ENCODE data around the gene NXPH1.

The NXPH1 gene

DNA sequence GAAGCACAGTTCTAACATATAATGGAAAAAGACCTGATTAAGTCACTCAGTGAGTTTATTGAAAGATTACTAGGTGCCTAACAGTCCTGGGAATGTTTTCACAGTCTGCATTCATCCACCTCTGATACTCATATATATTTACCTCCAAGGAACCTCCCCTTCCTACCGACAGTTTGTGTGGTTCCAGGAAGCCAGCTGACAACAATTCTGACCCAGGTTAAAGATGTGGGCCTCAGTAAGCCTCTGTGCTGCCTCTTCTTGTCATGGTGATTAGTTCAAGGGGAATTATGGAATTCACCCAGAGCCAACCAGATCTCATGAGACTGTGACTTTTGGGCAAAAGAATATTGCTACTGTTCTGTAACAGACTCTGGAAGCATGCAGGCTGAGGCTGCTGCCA, 186.8 kb downstream of the NXPH1 start:
- TF ChIP-seq EGR1 (IDR thresholded peaks at IDR 0.05) (no peak), TEAD4 (IDR thresholded peaks at IDR 0.05) (no peak), TAF1 (IDR thresholded peaks at IDR 0.05; ENCODE audit: low read depth) (no peak), NFIC (IDR thresholded peaks at IDR 0.05) (no peak), CREB1 (IDR thresholded peaks at IDR 0.05; ENCODE audit: low read depth) (no peak), ZBTB7A (IDR thresholded peaks at IDR 0.05; ENCODE audit: low read depth) (no peak), YY1 (IDR thresholded peaks at IDR 0.05; ENCODE audit: low read depth) (no peak), RAD21 (IDR thresholded peaks at IDR 0.05; ENCODE audit: low read depth) (no peak), TCF12 (IDR thresholded peaks at IDR 0.05; ENCODE audit: low read depth) (no peak), FOXM1 (IDR thresholded peaks at IDR 0.05; ENCODE audit: borderline replicate concordance, low read depth) (no peak), CEBPB (IDR thresholded peaks at IDR 0.05) (no peak)
- TF ChIP-seq, protein P1, sequence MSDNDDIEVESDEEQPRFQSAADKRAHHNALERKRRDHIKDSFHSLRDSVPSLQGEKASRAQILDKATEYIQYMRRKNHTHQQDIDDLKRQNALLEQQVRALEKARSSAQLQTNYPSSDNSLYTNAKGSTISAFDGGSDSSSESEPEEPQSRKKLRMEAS (IDR thresholded peaks at IDR 0.05), result no peak
- TF ChIP-seq, protein P2, sequence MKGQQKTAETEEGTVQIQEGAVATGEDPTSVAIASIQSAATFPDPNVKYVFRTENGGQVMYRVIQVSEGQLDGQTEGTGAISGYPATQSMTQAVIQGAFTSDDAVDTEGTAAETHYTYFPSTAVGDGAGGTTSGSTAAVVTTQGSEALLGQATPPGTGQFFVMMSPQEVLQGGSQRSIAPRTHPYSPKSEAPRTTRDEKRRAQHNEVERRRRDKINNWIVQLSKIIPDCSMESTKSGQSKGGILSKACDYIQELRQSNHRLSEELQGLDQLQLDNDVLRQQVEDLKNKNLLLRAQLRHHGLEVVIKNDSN (IDR thresholded peaks at IDR 0.05), result no peak
- TF ChIP-seq, protein P3, sequence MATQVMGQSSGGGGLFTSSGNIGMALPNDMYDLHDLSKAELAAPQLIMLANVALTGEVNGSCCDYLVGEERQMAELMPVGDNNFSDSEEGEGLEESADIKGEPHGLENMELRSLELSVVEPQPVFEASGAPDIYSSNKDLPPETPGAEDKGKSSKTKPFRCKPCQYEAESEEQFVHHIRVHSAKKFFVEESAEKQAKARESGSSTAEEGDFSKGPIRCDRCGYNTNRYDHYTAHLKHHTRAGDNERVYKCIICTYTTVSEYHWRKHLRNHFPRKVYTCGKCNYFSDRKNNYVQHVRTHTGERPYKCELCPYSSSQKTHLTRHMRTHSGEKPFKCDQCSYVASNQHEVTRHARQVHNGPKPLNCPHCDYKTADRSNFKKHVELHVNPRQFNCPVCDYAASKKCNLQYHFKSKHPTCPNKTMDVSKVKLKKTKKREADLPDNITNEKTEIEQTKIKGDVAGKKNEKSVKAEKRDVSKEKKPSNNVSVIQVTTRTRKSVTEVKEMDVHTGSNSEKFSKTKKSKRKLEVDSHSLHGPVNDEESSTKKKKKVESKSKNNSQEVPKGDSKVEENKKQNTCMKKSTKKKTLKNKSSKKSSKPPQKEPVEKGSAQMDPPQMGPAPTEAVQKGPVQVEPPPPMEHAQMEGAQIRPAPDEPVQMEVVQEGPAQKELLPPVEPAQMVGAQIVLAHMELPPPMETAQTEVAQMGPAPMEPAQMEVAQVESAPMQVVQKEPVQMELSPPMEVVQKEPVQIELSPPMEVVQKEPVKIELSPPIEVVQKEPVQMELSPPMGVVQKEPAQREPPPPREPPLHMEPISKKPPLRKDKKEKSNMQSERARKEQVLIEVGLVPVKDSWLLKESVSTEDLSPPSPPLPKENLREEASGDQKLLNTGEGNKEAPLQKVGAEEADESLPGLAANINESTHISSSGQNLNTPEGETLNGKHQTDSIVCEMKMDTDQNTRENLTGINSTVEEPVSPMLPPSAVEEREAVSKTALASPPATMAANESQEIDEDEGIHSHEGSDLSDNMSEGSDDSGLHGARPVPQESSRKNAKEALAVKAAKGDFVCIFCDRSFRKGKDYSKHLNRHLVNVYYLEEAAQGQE (IDR thresholded peaks at IDR 0.05; ENCODE audit: low read depth), result no peak

DNA sequence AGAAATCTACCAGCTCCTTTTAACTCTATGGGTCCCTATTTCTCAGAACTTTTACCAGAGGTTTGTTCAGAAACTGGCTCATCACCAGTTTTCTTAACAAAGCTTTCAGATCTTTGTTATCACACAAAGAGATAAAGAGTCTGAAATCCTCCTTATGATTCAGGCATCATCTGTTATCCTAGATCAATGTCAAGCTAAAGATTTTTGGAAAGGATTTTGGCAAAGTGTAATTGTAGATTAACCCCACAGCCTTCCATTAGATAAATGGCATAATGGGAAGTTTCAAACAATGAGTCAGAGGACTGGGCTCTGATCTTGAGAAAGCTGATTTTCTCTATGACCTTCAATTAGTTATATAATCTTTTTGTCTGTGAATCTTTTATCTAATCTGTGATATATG, 192.2 kb downstream of the NXPH1 start:
- TF ChIP-seq EP300 (IDR thresholded peaks at IDR 0.05; ENCODE audit: borderline replicate concordance), result no peak
- no peak for TF ChIP-seq RAD21 (IDR thresholded peaks at IDR 0.05; ENCODE audit: low read depth)
- TF ChIP-seq, protein P2 (IDR thresholded peaks at IDR 0.05), result no peak
- TF ChIP-seq TCF12 (IDR thresholded peaks at IDR 0.05; ENCODE audit: low read depth), result no peak
- no peak for TF ChIP-seq CEBPB (IDR thresholded peaks at IDR 0.05)
- no peak for TF ChIP-seq FOXM1 (IDR thresholded peaks at IDR 0.05; ENCODE audit: borderline replicate concordance, low read depth)
- TF ChIP-seq, protein P1 (IDR thresholded peaks at IDR 0.05), result no peak
- TF ChIP-seq ZBTB7A (IDR thresholded peaks at IDR 0.05; ENCODE audit: low read depth), result no peak
- TF ChIP-seq TEAD4 (IDR thresholded peaks at IDR 0.05), result no peak
- no peak for TF ChIP-seq YY1 (IDR thresholded peaks at IDR 0.05; ENCODE audit: low read depth)
- no peak for TF ChIP-seq TAF1 (IDR thresholded peaks at IDR 0.05; ENCODE audit: low read depth)
- TF ChIP-seq NFIC (IDR thresholded peaks at IDR 0.05), result no peak
- TF ChIP-seq EGR1 (IDR thresholded peaks at IDR 0.05), result no peak
- TF ChIP-seq, protein P3 (IDR thresholded peaks at IDR 0.05; ENCODE audit: low read depth), result no peak

DNA sequence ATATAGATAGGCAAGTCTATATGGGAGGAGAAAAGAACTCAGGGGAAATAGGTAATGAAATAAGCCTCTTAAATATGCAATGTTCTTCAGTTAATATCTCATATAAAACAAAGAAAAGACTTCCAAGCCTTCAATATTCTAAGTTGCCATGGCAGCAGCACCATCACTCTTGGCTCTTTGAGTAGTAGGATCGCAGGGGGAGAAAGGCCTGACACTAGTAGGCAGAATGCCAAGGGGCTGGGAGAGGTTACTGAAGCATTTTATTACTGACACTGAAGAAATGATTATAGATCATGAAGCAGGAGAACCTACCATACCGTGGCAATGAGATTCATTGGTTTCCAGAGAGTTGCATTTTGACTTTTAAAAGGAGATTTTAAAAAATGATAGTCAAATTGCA, 193.9 kb downstream of the NXPH1 start:
- TF ChIP-seq YY1 (IDR thresholded peaks at IDR 0.05; ENCODE audit: low read depth) (no peak), NFIC (IDR thresholded peaks at IDR 0.05) (no peak), RAD21 (IDR thresholded peaks at IDR 0.05; ENCODE audit: low read depth) (no peak), TCF12 (IDR thresholded peaks at IDR 0.05; ENCODE audit: low read depth) (no peak)
- TF ChIP-seq, protein P2 (IDR thresholded peaks at IDR 0.05), result no peak
- TF ChIP-seq, protein P3 (IDR thresholded peaks at IDR 0.05; ENCODE audit: low read depth), result no peak

DNA sequence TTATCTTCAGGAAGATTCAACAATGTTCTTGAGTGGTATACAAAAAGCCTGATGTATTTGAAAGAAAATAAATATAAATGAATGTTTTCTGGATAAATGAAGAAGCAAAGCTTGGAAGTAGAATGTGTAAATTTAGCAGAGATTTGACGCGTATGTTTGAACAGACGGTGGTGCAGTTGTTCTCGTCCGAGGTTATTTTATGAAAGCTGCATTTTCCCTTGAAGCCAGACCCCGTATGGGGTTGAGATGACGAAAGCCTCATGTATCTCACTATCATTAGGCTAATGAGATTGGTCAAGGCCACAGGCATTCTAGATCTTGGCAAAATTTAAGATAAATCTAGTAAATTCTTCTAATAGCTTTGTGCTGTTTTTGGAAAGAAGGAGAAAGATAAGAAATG, 195.2 kb downstream of the NXPH1 start:
- TF ChIP-seq TAF1 (IDR thresholded peaks at IDR 0.05; ENCODE audit: low read depth) (no peak), CEBPB (IDR thresholded peaks at IDR 0.05) (no peak), RAD21 (IDR thresholded peaks at IDR 0.05; ENCODE audit: low read depth) (no peak), TEAD4 (IDR thresholded peaks at IDR 0.05) (no peak), EP300 (IDR thresholded peaks at IDR 0.05; ENCODE audit: borderline replicate concordance) (no peak), YY1 (IDR thresholded peaks at IDR 0.05; ENCODE audit: low read depth) (no peak), EGR1 (IDR thresholded peaks at IDR 0.05) (no peak), ZBTB7A (IDR thresholded peaks at IDR 0.05; ENCODE audit: low read depth) (no peak), CREB1 (IDR thresholded peaks at IDR 0.05; ENCODE audit: low read depth) (no peak), NFIC (IDR thresholded peaks at IDR 0.05) (no peak), TCF12 (IDR thresholded peaks at IDR 0.05; ENCODE audit: low read depth) (no peak), FOXM1 (IDR thresholded peaks at IDR 0.05; ENCODE audit: borderline replicate concordance, low read depth) (no peak)
- TF ChIP-seq, protein P1 (IDR thresholded peaks at IDR 0.05), result no peak
- TF ChIP-seq, protein P3 (IDR thresholded peaks at IDR 0.05; ENCODE audit: low read depth), result no peak
- TF ChIP-seq, protein P2 (IDR thresholded peaks at IDR 0.05), result no peak
